Left lung (tissue), 10 donors: Measurements from ENCODE around the gene ASTN2. TPM values are rescaled to one million over a fixed set of nuclear protein-coding genes. Genes with fewer than 3 reads are reported as not detected.
A peak's percentile ranks its signal among the peaks of the same experiment; 100 is the strongest.

Experiments
- ATAC-seq: fragments of 200-7000 bp; cut with Tn5 transposase; one replicate; pipeline ENCODE4 v1.9.1; 2020; ENCODE audit warnings: moderate library complexity
- DNase-seq, 4 donors: peaks; one replicate each; pipeline ENCODE4 v3.0.0-alpha.2; 2013 to 2020
- H3K27ac ChIP-seq, 2 donors: fragments of 200-600 bp; sonication (generic) in 1 of 2; one replicate each; pipeline versions ENCODE4 v1.5.0 to v1.8.0; 2020 to 2021
- H3K27me3 ChIP-seq, 2 donors: fragments of 200-600 bp; sonication (generic) in 1 of 2; one replicate each; pipeline versions ENCODE4 v1.5.0 to v1.8.0; 2020 to 2021
- H3K36me3 ChIP-seq, 2 donors: fragments of 200-600 bp; sonication (generic) in 1 of 2; one replicate each; pipeline versions ENCODE4 v1.5.0 to v1.8.0; 2020 to 2021
- H3K4me1 ChIP-seq, 2 donors: fragments of 200-600 bp; one replicate each; pipeline ENCODE4 v1.8.0; 2021
- H3K4me3 ChIP-seq, 2 donors: fragments of 200-600 bp; sonication (generic) in 1 of 2; one replicate each; pipeline versions ENCODE4 v1.5.0 to v1.8.0; 2020 to 2021; ENCODE audit warnings: mild to moderate bottlenecking in 1 of 2
- H3K9me3 ChIP-seq, 2 donors: fragments of 200-600 bp; sonication (generic) in 1 of 2; one replicate each; pipeline versions ENCODE4 v1.5.0 to v1.8.0; 2020 to 2021
- intact Hi-C, 2 donors: fragments of 100-400 bp; cut with DNase I; formaldehyde crosslinking; loops; one replicate each; pipeline versions ENCODE4 v1.11.2 to v1.14.2; 2022
- polyA plus RNA-seq, 6 donors: library from polyadenylated mRNA; unstranded; fragments of 120-200 nt; gene quantifications; one replicate each; pipeline ENCODE4 v1.2.1, GENCODE V29; 2013; ENCODE audit not compliant: insufficient read length in 6 of 6
- total RNA-seq, 2 donors: library from RNA; stranded (reverse); fragmentation: NEBNext Ultra II Directional; extraction: Animal tissue kit (Norgen Biotek cat#: 25700); gene quantifications; one replicate each; pipeline ENCODE4 v1.2.1, GENCODE V29; 2021
- TF ChIP-seq, protein P1 (sequence below), 2 donors: fragments of 200-600 bp; sonication (generic) in 1 of 2; IDR thresholded peaks; one replicate each; pipeline versions ENCODE4 v1.5.0 to v1.8.0; 2021; ENCODE audit warnings: antibody characterized with exemption in 2 of 2
- donor health status: DM: no; HTN: yes; CAD: no.
- donor health status: DM: no; HTN: no; CAD: no.

Gene ASTN2
- total and polyA plus RNA-seq, 8 donors = 3.1 to 5.5 (median 4.5) TPM

DNA sequence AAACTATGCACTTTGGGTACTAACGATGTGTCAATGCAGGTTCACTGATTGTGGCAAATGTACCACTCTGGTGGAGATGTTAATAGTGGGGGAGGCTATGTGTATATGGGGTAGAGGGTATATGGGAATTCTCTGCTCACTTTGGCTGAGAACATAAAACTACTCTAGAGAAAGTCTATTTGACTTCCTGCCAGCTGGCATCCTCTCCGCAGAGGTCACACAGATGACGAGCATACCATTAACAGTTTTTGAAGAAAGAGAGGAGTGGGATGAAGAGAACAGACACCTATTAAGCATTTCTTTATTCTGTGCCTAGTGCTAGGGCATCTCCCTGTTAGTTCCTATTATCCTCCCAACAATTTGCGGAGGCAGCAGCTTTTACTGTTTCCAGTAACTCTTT lies 786.1 kb downstream of the ASTN2 start:
- TF ChIP-seq, protein P1, sequence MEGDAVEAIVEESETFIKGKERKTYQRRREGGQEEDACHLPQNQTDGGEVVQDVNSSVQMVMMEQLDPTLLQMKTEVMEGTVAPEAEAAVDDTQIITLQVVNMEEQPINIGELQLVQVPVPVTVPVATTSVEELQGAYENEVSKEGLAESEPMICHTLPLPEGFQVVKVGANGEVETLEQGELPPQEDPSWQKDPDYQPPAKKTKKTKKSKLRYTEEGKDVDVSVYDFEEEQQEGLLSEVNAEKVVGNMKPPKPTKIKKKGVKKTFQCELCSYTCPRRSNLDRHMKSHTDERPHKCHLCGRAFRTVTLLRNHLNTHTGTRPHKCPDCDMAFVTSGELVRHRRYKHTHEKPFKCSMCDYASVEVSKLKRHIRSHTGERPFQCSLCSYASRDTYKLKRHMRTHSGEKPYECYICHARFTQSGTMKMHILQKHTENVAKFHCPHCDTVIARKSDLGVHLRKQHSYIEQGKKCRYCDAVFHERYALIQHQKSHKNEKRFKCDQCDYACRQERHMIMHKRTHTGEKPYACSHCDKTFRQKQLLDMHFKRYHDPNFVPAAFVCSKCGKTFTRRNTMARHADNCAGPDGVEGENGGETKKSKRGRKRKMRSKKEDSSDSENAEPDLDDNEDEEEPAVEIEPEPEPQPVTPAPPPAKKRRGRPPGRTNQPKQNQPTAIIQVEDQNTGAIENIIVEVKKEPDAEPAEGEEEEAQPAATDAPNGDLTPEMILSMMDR (IDR thresholded peaks at IDR 0.05) = no peak
- Histone ChIP-seq H3K36me3 (no peaks in the 10 kb centered on the region), H3K27ac (no peak overlapping the region), H3K4me1 (no peaks in the 10 kb centered on the region), H3K9me3 (no peaks in the 10 kb centered on the region), H3K4me3 (no peak overlapping the region), H3K27me3 (no peaks in the 10 kb centered on the region)
- DNase-seq (peak in 1 of 4 donors; percentile 41), ATAC-seq (no peak)
- intact Hi-C loops = no loop called here

DNA sequence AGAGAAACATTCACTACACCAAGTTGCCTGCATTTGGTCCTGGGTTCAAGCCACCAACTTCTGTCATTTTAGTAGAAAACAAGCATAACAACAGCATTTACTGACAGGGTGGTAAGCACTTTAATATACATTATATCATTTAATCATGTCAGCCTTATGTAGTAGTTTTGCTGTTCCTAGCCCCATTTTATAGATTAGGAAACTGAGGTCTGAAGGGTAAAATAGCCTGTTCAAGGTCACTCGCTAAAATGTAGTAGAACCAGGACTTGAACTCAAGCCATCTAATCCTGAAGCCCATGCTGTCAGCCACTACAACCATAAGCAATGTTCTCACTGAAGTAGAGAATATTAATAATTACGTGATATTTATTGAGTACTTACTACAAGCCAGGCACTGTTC lies 787.4 kb downstream of the ASTN2 start:
- intact Hi-C loops = no loop called here
- TF ChIP-seq, protein P1 (IDR thresholded peaks at IDR 0.05) = no peak
- H3K4me3 ChIP-seq = no peak overlapping the region
- H3K4me1 ChIP-seq = no peaks in the 10 kb centered on the region
- no peaks in the 10 kb centered on the region for H3K36me3 ChIP-seq
- no peaks in the 10 kb centered on the region for H3K9me3 ChIP-seq
- no peak overlapping the region for H3K27ac ChIP-seq
- no peaks in the 10 kb centered on the region for H3K27me3 ChIP-seq
- DNase-seq = no peak
- ATAC-seq = no peak

DNA sequence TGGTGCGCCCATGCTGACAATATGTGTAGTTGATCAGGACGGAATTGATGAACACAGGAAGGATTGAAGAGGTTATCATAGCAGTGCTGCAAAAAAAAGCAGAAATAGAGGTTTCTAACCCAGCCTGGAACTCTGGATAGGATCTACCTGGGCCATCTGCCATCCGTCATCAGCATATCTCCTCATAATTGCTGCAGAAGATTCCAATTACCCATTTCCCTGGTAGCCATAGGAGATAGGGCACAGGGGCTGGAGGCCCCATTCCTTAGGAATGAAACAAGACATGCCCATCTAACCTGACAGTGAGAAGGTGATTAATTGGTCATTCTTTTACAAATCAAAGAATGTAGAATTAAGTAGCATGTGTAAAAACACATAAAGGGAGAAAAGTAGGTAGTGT lies 788.1 kb downstream of the ASTN2 start:
- TF ChIP-seq, protein P1 (IDR thresholded peaks at IDR 0.05) = no peak
- Histone ChIP-seq H3K4me3 (no peak overlapping the region), H3K27me3 (no peaks in the 10 kb centered on the region), H3K4me1 (no peaks in the 10 kb centered on the region), H3K9me3 (no peaks in the 10 kb centered on the region), H3K27ac (no peak overlapping the region), H3K36me3 (no peaks in the 10 kb centered on the region)
- no peak for DNase-seq
- ATAC-seq = no peak
- intact Hi-C loops = no loop called here

DNA sequence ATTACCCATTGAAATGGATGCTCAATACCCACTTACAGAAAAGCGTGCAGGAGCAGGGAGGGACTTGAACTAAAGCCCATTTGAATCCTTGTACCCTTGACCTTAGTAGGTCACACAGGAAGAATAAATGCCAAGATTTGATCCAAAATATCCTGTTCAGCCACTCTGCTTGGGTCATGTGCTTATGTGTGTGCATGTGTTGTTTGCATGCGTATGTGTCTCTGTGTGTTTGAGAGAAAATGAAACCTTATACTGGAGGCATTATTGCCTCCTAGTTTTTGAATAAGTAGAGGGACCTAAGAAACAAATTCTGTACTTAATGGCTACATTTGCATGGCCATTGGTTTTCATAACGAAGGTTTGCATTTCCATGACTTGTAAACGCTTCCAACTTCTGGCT lies 791.1 kb downstream of the ASTN2 start:
- Histone ChIP-seq H3K27ac (no peak overlapping the region), H3K4me1 (no peaks in the 10 kb centered on the region), H3K4me3 (no peak overlapping the region), H3K27me3 (no peaks in the 10 kb centered on the region), H3K9me3 (no peaks in the 10 kb centered on the region), H3K36me3 (no peaks in the 10 kb centered on the region)
- intact Hi-C loops = no loop called here
- DNase-seq = no peak
- TF ChIP-seq, protein P1 (IDR thresholded peaks at IDR 0.05) = no peak
- no peak for ATAC-seq

DNA sequence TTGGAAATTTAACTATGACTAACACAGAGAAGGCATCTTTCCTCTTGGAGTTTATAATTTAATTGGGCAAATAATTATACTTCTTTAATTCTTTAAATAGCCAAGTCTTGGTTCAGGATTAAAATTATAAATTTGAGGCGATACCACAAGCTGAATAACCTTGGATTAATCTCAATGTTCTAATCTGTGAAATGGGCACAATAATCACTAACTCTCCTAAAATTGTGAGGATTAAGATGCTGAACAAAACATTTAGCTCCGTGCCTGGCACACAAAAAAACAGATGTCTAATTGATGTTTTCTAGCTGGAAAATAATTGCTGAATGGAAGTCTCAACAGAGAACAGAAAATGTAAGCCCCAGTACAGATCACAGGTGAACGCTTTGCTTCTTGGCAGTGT lies 797.5 kb downstream of the ASTN2 start:
- H3K27ac ChIP-seq = no peak overlapping the region
- H3K36me3 ChIP-seq = no peaks in the 10 kb centered on the region
- no peak overlapping the region for H3K4me3 ChIP-seq
- intact Hi-C loops = no loop called here
- no peaks in the 10 kb centered on the region for H3K4me1 ChIP-seq
- H3K9me3 ChIP-seq = peaks cover 0 to 2% of the 10 kb centered on the region in 2 donors
- DNase-seq (no peak), ATAC-seq (no peak)
- TF ChIP-seq, protein P1 (IDR thresholded peaks at IDR 0.05) = no peak
- H3K27me3 ChIP-seq = no peaks in the 10 kb centered on the region
